CD14-positive monocyte (primary cell): ENCODE data around the gene PPFIBP1. TPM values are rescaled to one million over a fixed set of nuclear protein-coding genes. Genes with fewer than 3 reads are reported as not detected.
"Not testable (repeated sequence)": the region's sequence is repeated elsewhere in the genome, so short reads cannot be mapped to it uniquely, and the experiment has no call there.

Experiments
- DNase-seq, 3 donors: peaks; one replicate each; pipeline ENCODE4 v3.0.0-alpha.2; 2011 to 2022
- H2AFZ ChIP-seq: 2 replicates; pipeline ENCODE4 v1.6.0; 2012; ENCODE audit warnings: mild to moderate bottlenecking, low read depth, low read length, inconsistent platforms; ENCODE audit not compliant: insufficient read depth, poor library complexity, severe bottlenecking
- H3K27ac ChIP-seq, 2 donors: 1 replicate in 1 of 2; 2 replicates in 1 of 2; pipeline ENCODE4 v1.5.1; 2012 to 2013; ENCODE audit warnings: low read length in 2 of 2, control low read depth in 1 of 2, inconsistent platforms in 1 of 2, low read depth in 1 of 2, mild to moderate bottlenecking in 1 of 2
- H3K27me3 ChIP-seq, 2 donors: one replicate each; pipeline versions ENCODE4 v1.6.0 to v1.6.1; 2011 to 2013; ENCODE audit warnings: low read length in 2 of 2; ENCODE audit not compliant: control insufficient read depth in 2 of 2, insufficient read depth in 2 of 2
- H3K36me3 ChIP-seq, 2 donors: replicated peaks in 1 of 2; 1 replicate in 1 of 2; 2 replicates in 1 of 2; pipeline versions ENCODE4 v1.5.1 to v1.6.1; 2012 to 2013; ENCODE audit warnings: low read length in 2 of 2, control low read depth in 1 of 2, inconsistent platforms in 1 of 2, mild to moderate bottlenecking in 1 of 2; ENCODE audit not compliant: insufficient read depth in 2 of 2, control insufficient read depth in 1 of 2
- H3K4me1 ChIP-seq, 2 donors: 1 replicate in 1 of 2; 2 replicates in 1 of 2; pipeline versions ENCODE4 v1.5.1 to v1.6.1; 2012 to 2013; ENCODE audit warnings: low read length in 2 of 2, control low read depth in 1 of 2, inconsistent platforms in 1 of 2, mild to moderate bottlenecking in 1 of 2, moderate library complexity in 1 of 2; ENCODE audit not compliant: insufficient read depth in 2 of 2, control insufficient read depth in 1 of 2
- H3K4me2 ChIP-seq: replicated peaks from 2 replicates; pipeline ENCODE3; 2012; ENCODE audit warnings: low read length, moderate library complexity, mild to moderate bottlenecking; ENCODE audit not compliant: poor library complexity, severe bottlenecking; ENCODE audit errors: extremely low read depth
- H3K4me3 ChIP-seq, 3 experiments: fragments of 200-600 bp in 1 of 3; sonication (generic) in 1 of 3; replicated peaks in 1 of 3; 1 replicate in 2 of 3; 2 replicates in 1 of 3; pipeline ENCODE4 v1.5.1; 2011 to 2013; ENCODE audit warnings: low read length in 3 of 3, mild to moderate bottlenecking in 3 of 3, control low read depth in 2 of 3, low read depth in 2 of 3, inconsistent platforms in 1 of 3, moderate library complexity in 1 of 3
- H3K79me2 ChIP-seq: 2 replicates; pipeline ENCODE4 v1.6.0; 2012; ENCODE audit warnings: mild to moderate bottlenecking, control low read depth, inconsistent platforms, low read length, moderate library complexity; ENCODE audit not compliant: insufficient read depth
- H3K9ac ChIP-seq: 2 replicates; pipeline ENCODE4 v1.6.0; 2017; ENCODE audit warnings: low read length, mild to moderate bottlenecking; ENCODE audit not compliant: insufficient read depth, poor library complexity, severe bottlenecking
- H3K9me3 ChIP-seq, 2 donors: replicated peaks in 1 of 2; 1 replicate in 1 of 2; 2 replicates in 1 of 2; pipeline versions ENCODE4 v1.5.1 to v1.6.1; 2012 to 2013; ENCODE audit warnings: low read length in 2 of 2, control low read depth in 1 of 2; ENCODE audit not compliant: control insufficient read depth in 1 of 2, insufficient read depth in 1 of 2
- H4K20me1 ChIP-seq: 2 replicates; pipeline ENCODE4 v1.6.0; 2012; ENCODE audit warnings: mild to moderate bottlenecking, low read length, control low read depth, moderate library complexity; ENCODE audit not compliant: insufficient read depth
- H3K27ac Mint-ChIP-seq, 7 donors: one replicate each; pipeline ENCODE4 v1.8.0; 2020; ENCODE audit warnings: mild to moderate bottlenecking in 7 of 7, mixed read lengths in 7 of 7, moderate library complexity in 6 of 7, inconsistent platforms in 2 of 7
- H3K27me3 Mint-ChIP-seq, 3 donors: one replicate each; pipeline ENCODE4 v1.8.0; 2021 to 2022; ENCODE audit warnings: low read depth in 3 of 3, mild to moderate bottlenecking in 3 of 3, mixed read lengths in 3 of 3, moderate library complexity in 3 of 3, inconsistent platforms in 1 of 3
- H3K36me3 Mint-ChIP-seq, 2 donors: one replicate each; pipeline ENCODE4 v1.8.0; 2020; ENCODE audit warnings: mixed read lengths in 2 of 2, inconsistent platforms in 1 of 2, mild to moderate bottlenecking in 1 of 2
- H3K4me1 Mint-ChIP-seq: one replicate; pipeline ENCODE4 v1.8.0; 2020; ENCODE audit warnings: mild to moderate bottlenecking, mixed read lengths
- H3K4me3 Mint-ChIP-seq, 2 donors: one replicate each; pipeline ENCODE4 v1.8.0; 2020; ENCODE audit warnings: mild to moderate bottlenecking in 2 of 2, mixed read lengths in 2 of 2, moderate library complexity in 1 of 2
- H3K9me3 Mint-ChIP-seq, 7 donors: one replicate each; pipeline ENCODE4 v1.8.0; 2020 to 2022; ENCODE audit warnings: mixed read lengths in 7 of 7, mild to moderate bottlenecking in 6 of 7, moderate library complexity in 6 of 7, inconsistent platforms in 2 of 7
- CTCF ChIP-seq: fragments of 200-600 bp; IDR thresholded peaks from one replicate; pipeline ENCODE4 v1.8.0; 2022; ENCODE audit warnings: antibody characterized with exemption, mild to moderate bottlenecking
- WGBS: methylation state at CpG from one replicate; pipeline ENCODE4 v1.1.5; 2013; ENCODE audit warnings: missing lambda C conversion rate; ENCODE audit not compliant: insufficient coverage; 5-methylcytosine and 5-hydroxymethylcytosine counted together
- intact Hi-C, 2 donors: fragments of 100-400 bp; cut with micrococcal nuclease; formaldehyde crosslinking; loops; one replicate each; pipeline versions ENCODE4 v1.15.0 to v1.15.1; 2023
- polyA plus RNA-seq, 3 donors: library from polyadenylated mRNA; depleted of rRNA in 1 of 3; unstranded in 2 of 3; stranded (reverse) in 1 of 3; fragments of 300-500 nt in 2 of 3; fragments of >200 nt in 1 of 3; fragmentation: Illumina TruSeq in 2 of 3; gene quantifications; 1 replicate in 2 of 3; 2 replicates in 1 of 3; pipeline ENCODE4 v1.2.3, GENCODE V29; 2012 to 2021

Gene PPFIBP1
- polyA plus RNA-seq, 3 donors = 0.25 to 0.79 (median 0.53) TPM

GRCh38 chr12:27733791-27734190 lies 209.8 kb downstream of the PPFIBP1 start:
- H2AFZ ChIP-seq = no peak overlapping the region
- intact Hi-C loops = loop anchor here in 1 of 2 donors (5.0 kb wide), 1 partner anchor 209 kb away; no protein-coding TSS in a partner anchor
- H3K4me2 ChIP-seq = no peak overlapping the region
- Mint-ChIP-seq H3K4me3 (no peak overlapping the region), H3K27ac (no peak overlapping the region), H3K36me3 (peaks cover 65 to 82% of the 10 kb centered on the region in 2 donors), H3K4me1 (no peaks in the 10 kb centered on the region), H3K27me3 (peaks cover 0 to 2% (median 0%) of the 10 kb centered on the region in 3 donors), H3K9me3 (no peaks in the 10 kb centered on the region)
- no peaks in the 10 kb centered on the region for H4K20me1 ChIP-seq
- peaks cover 52 to 90% of the 10 kb centered on the region in 2 donors for H3K36me3 ChIP-seq
- H3K27ac ChIP-seq = no peak overlapping the region
- H3K27me3 ChIP-seq = no peaks in the 10 kb centered on the region
- no peaks in the 10 kb centered on the region for H3K9me3 ChIP-seq
- no peaks in the 10 kb centered on the region for H3K4me1 ChIP-seq
- no peak overlapping the region for H3K4me3 ChIP-seq
- no peak for DNase-seq
- no peaks in the 10 kb centered on the region for H3K79me2 ChIP-seq
- H3K9ac ChIP-seq = no peak overlapping the region
- WGBS = no CpG with 5 or more reads among the region's 1 CpG
- no peak for TF ChIP-seq CTCF

- not testable (repeated sequence) for H3K27ac Mint-ChIP-seq, H3K9me3 ChIP-seq, H3K27ac ChIP-seq, DNase-seq, H3K9ac ChIP-seq, H3K4me1 Mint-ChIP-seq, H3K4me2 ChIP-seq, H2AFZ ChIP-seq, H3K79me2 ChIP-seq, H3K27me3 Mint-ChIP-seq, H4K20me1 ChIP-seq, H3K9me3 Mint-ChIP-seq, H3K4me3 Mint-ChIP-seq, H3K4me3 ChIP-seq, H3K4me1 ChIP-seq, H3K27me3 ChIP-seq
- peaks cover 65 to 82% of the 10 kb centered on the region in 2 donors for H3K36me3 Mint-ChIP-seq
- intact Hi-C loops = loop anchor here in 1 of 2 donors (5.0 kb wide), 1 partner anchor 208 kb away; no protein-coding TSS in a partner anchor
- peaks cover 57 to 90% of the 10 kb centered on the region in 2 donors for H3K36me3 ChIP-seq
- 97% methylated on average over 5 of the region's 9 CpGs for WGBS
Observed at GRCh38 chr12:27734321-27734720, 210.3 kb downstream of the PPFIBP1 start.
